VCaP (cell line): Measurements from ENCODE around the gene COX6A2.

Experiments
- H3K27ac ChIP-seq: fragments of 450-650 bp; 2 replicates; pipeline ENCODE4 v1.5.1; 2017
- CTCF ChIP-seq: fragments of 450-650 bp; conservative IDR thresholded peaks from 2 replicates; pipeline ENCODE4 v1.5.1; 2017; ENCODE audit warnings: mild to moderate bottlenecking, moderate library complexity

Gene COX6A2

GRCh38 chr16:31397701-31398100, 30.5 kb downstream of the COX6A2 start:
- no peak overlapping the region for H3K27ac ChIP-seq
- no peak for TF ChIP-seq CTCF

- H3K27ac ChIP-seq = no peak overlapping the region
- no peak for TF ChIP-seq CTCF
Observed at GRCh38 chr16:31397096-31397660, 31.0 kb downstream of the COX6A2 start.

- no peak for TF ChIP-seq CTCF
- no peak overlapping the region for H3K27ac ChIP-seq
Observed at GRCh38 chr16:31395647-31396046, 32.5 kb downstream of the COX6A2 start.

- no peak within 1 kb of the TSS for H3K27ac ChIP-seq
- no peak for TF ChIP-seq CTCF
Observed at GRCh38 chr16:31393056-31393455, 35.1 kb downstream of the COX6A2 start, which contains the start of gene ITGAD. Gene ITGAD (plus strand): TSS chr16:31393335. CDS start chr16:31393361, 26 bp downstream.

- TF ChIP-seq CTCF = no peak
- no peak overlapping the region for H3K27ac ChIP-seq
Observed at GRCh38 chr16:31390504-31391041, 37.6 kb downstream of the COX6A2 start.

GRCh38 chr16:31388535-31388934, 39.6 kb downstream of the COX6A2 start:
- TF ChIP-seq CTCF = no peak
- no peak overlapping the region for H3K27ac ChIP-seq

GRCh38 chr16:31386157-31386984, 41.8 kb downstream of the COX6A2 start:
- no peak for TF ChIP-seq CTCF
- H3K27ac ChIP-seq = no peak overlapping the region
